ENCODE data around the gene CPEB1. TPM values are rescaled to one million over a fixed set of nuclear protein-coding genes. Genes with fewer than 3 reads are reported as not detected.

The CPEB1 gene
- total RNA-seq, 1 experiment from 2014 or later, result not detected

GRCh38 chr15:82554351-82554750 lies 92.8 kb downstream of the CPEB1 start:
- Histone ChIP-seq H3K4me2 (ENCODE audit: low read depth, low read length, poor library complexity, severe bottlenecking) (no peak overlapping the region), H3K4me3 (ENCODE audit: low read length) (no peak overlapping the region), H3K79me2 (ENCODE audit: low read length) (no peaks in the 10 kb centered on the region), H3K27ac (ENCODE audit: low read length) (no peak overlapping the region), H3K4me1 (ENCODE audit: low read length) (no peaks in the 10 kb centered on the region), H3K9me2 (replicated peaks; ENCODE audit: insufficient read depth, low read length) (no peaks in the 10 kb centered on the region), H4K20me1 (ENCODE audit: insufficient read depth, low read depth, low read length) (no peaks in the 10 kb centered on the region), H3K27me3 (ENCODE audit: low read length) (no peaks in the 10 kb centered on the region), H3K9me3 (ENCODE audit: low read length) (no peaks in the 10 kb centered on the region), H3K36me3 (ENCODE audit: insufficient read depth, low read length) (no peaks in the 10 kb centered on the region), H2AFZ (ENCODE audit: low read length) (no peak overlapping the region), H3K9ac (ENCODE audit: low read length) (no peak overlapping the region)
- no peak for DNase-seq

- H3K4me3 ChIP-seq (ENCODE audit: low read length), result no peak overlapping the region
- no peaks in the 10 kb centered on the region for H3K4me1 ChIP-seq (ENCODE audit: low read length)
- H3K9me2 ChIP-seq (replicated peaks; ENCODE audit: insufficient read depth, low read length), result no peaks in the 10 kb centered on the region
- H3K27ac ChIP-seq (ENCODE audit: low read length), result no peak overlapping the region
- H3K4me2 ChIP-seq (ENCODE audit: low read depth, low read length, poor library complexity, severe bottlenecking), result no peak overlapping the region
- no peaks in the 10 kb centered on the region for H3K27me3 ChIP-seq (ENCODE audit: low read length)
- no peak for DNase-seq
- H3K9me3 ChIP-seq (ENCODE audit: low read length), result no peaks in the 10 kb centered on the region
- H3K36me3 ChIP-seq (ENCODE audit: insufficient read depth, low read length), result no peaks in the 10 kb centered on the region
- no peak overlapping the region for H3K9ac ChIP-seq (ENCODE audit: low read length)
- H3K79me2 ChIP-seq (ENCODE audit: low read length), result no peaks in the 10 kb centered on the region
- H2AFZ ChIP-seq (ENCODE audit: low read length), result no peak overlapping the region
- H4K20me1 ChIP-seq (ENCODE audit: insufficient read depth, low read depth, low read length), result no peaks in the 10 kb centered on the region
Measured at GRCh38 chr15:82553846-82554245, 93.3 kb downstream of the CPEB1 start.

- H4K20me1 ChIP-seq (ENCODE audit: insufficient read depth, low read depth, low read length), result no peaks in the 10 kb centered on the region
- H3K79me2 ChIP-seq (ENCODE audit: low read length), result no peaks in the 10 kb centered on the region
- H2AFZ ChIP-seq (ENCODE audit: low read length), result no peak overlapping the region
- H3K36me3 ChIP-seq (ENCODE audit: insufficient read depth, low read length), result no peaks in the 10 kb centered on the region
- no peak overlapping the region for H3K9ac ChIP-seq (ENCODE audit: low read length)
- no peak overlapping the region for H3K4me3 ChIP-seq (ENCODE audit: low read length)
- H3K27me3 ChIP-seq (ENCODE audit: low read length), result no peaks in the 10 kb centered on the region
- H3K9me2 ChIP-seq (replicated peaks; ENCODE audit: insufficient read depth, low read length), result no peaks in the 10 kb centered on the region
- no peak overlapping the region for H3K4me2 ChIP-seq (ENCODE audit: low read depth, low read length, poor library complexity, severe bottlenecking)
- no peak overlapping the region for H3K27ac ChIP-seq (ENCODE audit: low read length)
- H3K4me1 ChIP-seq (ENCODE audit: low read length), result no peaks in the 10 kb centered on the region
- DNase-seq, result no peak
- H3K9me3 ChIP-seq (ENCODE audit: low read length), result no peaks in the 10 kb centered on the region
Measured at GRCh38 chr15:82552861-82553260, 94.3 kb downstream of the CPEB1 start.

GRCh38 chr15:82551646-82552247 lies 95.4 kb downstream of the CPEB1 start:
- H3K4me1 ChIP-seq (ENCODE audit: low read length), result no peaks in the 10 kb centered on the region
- no peak overlapping the region for H3K27ac ChIP-seq (ENCODE audit: low read length)
- no peaks in the 10 kb centered on the region for H3K79me2 ChIP-seq (ENCODE audit: low read length)
- no peaks in the 10 kb centered on the region for H3K27me3 ChIP-seq (ENCODE audit: low read length)
- no peaks in the 10 kb centered on the region for H3K9me3 ChIP-seq (ENCODE audit: low read length)
- no peak overlapping the region for H3K4me3 ChIP-seq (ENCODE audit: low read length)
- DNase-seq, result no peak
- H2AFZ ChIP-seq (ENCODE audit: low read length), result no peak overlapping the region
- no peaks in the 10 kb centered on the region for H4K20me1 ChIP-seq (ENCODE audit: insufficient read depth, low read depth, low read length)
- no peaks in the 10 kb centered on the region for H3K36me3 ChIP-seq (ENCODE audit: insufficient read depth, low read length)
- no peak overlapping the region for H3K4me2 ChIP-seq (ENCODE audit: low read depth, low read length, poor library complexity, severe bottlenecking)
- H3K9ac ChIP-seq (ENCODE audit: low read length), result no peak overlapping the region
- no peaks in the 10 kb centered on the region for H3K9me2 ChIP-seq (replicated peaks; ENCODE audit: insufficient read depth, low read length)

- Histone ChIP-seq H3K79me2 (ENCODE audit: low read length) (no peaks in the 10 kb centered on the region), H3K27ac (ENCODE audit: low read length) (no peak overlapping the region), H3K9ac (ENCODE audit: low read length) (no peak overlapping the region)
Measured at GRCh38 chr15:82549199-82549665, 97.9 kb downstream of the CPEB1 start.

GRCh38 chr15:82548700-82549099 lies 98.5 kb downstream of the CPEB1 start:
- Histone ChIP-seq H3K4me3 (ENCODE audit: low read length) (no peak overlapping the region), H3K9me3 (ENCODE audit: low read length) (no peaks in the 10 kb centered on the region), H3K27me3 (ENCODE audit: low read length) (no peaks in the 10 kb centered on the region), H2AFZ (ENCODE audit: low read length) (no peak overlapping the region), H3K4me1 (ENCODE audit: low read length) (no peaks in the 10 kb centered on the region), H3K9ac (ENCODE audit: low read length) (no peak overlapping the region), H4K20me1 (ENCODE audit: insufficient read depth, low read depth, low read length) (no peaks in the 10 kb centered on the region), H3K79me2 (ENCODE audit: low read length) (no peaks in the 10 kb centered on the region), H3K4me2 (ENCODE audit: low read depth, low read length, poor library complexity, severe bottlenecking) (no peak overlapping the region), H3K9me2 (replicated peaks; ENCODE audit: insufficient read depth, low read length) (no peaks in the 10 kb centered on the region), H3K36me3 (ENCODE audit: insufficient read depth, low read length) (no peaks in the 10 kb centered on the region), H3K27ac (ENCODE audit: low read length) (no peak overlapping the region)
- no peak for DNase-seq

More at GRCh38 chr15:82549199-82549665, 97.9 kb downstream of the CPEB1 start:
- no peaks in the 10 kb centered on the region for H3K9me3 ChIP-seq (ENCODE audit: low read length)
- no peaks in the 10 kb centered on the region for H4K20me1 ChIP-seq (ENCODE audit: insufficient read depth, low read depth, low read length)
- H3K36me3 ChIP-seq (ENCODE audit: insufficient read depth, low read length), result no peaks in the 10 kb centered on the region
- no peak overlapping the region for H3K4me2 ChIP-seq (ENCODE audit: low read depth, low read length, poor library complexity, severe bottlenecking)
- no peak overlapping the region for H2AFZ ChIP-seq (ENCODE audit: low read length)
- H3K27me3 ChIP-seq (ENCODE audit: low read length), result no peaks in the 10 kb centered on the region
- H3K4me3 ChIP-seq (ENCODE audit: low read length), result no peak overlapping the region
- no peak for DNase-seq
- H3K9me2 ChIP-seq (replicated peaks; ENCODE audit: insufficient read depth, low read length), result no peaks in the 10 kb centered on the region
- H3K4me1 ChIP-seq (ENCODE audit: low read length), result no peaks in the 10 kb centered on the region

- no peaks in the 10 kb centered on the region for H4K20me1 ChIP-seq (ENCODE audit: insufficient read depth, low read depth, low read length)
- no peak overlapping the region for H3K4me2 ChIP-seq (ENCODE audit: low read depth, low read length, poor library complexity, severe bottlenecking)
- H3K4me3 ChIP-seq (ENCODE audit: low read length), result no peak overlapping the region
- H3K9me3 ChIP-seq (ENCODE audit: low read length), result no peaks in the 10 kb centered on the region
- no peak overlapping the region for H2AFZ ChIP-seq (ENCODE audit: low read length)
- H3K79me2 ChIP-seq (ENCODE audit: low read length), result peaks cover 6% of the 10 kb centered on the region
- no peak overlapping the region for H3K9ac ChIP-seq (ENCODE audit: low read length)
- DNase-seq, result no peak
- H3K27me3 ChIP-seq (ENCODE audit: low read length), result no peaks in the 10 kb centered on the region
- H3K9me2 ChIP-seq (replicated peaks; ENCODE audit: insufficient read depth, low read length), result no peaks in the 10 kb centered on the region
- no peak overlapping the region for H3K27ac ChIP-seq (ENCODE audit: low read length)
- H3K4me1 ChIP-seq (ENCODE audit: low read length), result peaks cover 5% of the 10 kb centered on the region
- no peaks in the 10 kb centered on the region for H3K36me3 ChIP-seq (ENCODE audit: insufficient read depth, low read length)
Measured at GRCh38 chr15:82545478-82545877, 101.7 kb downstream of the CPEB1 start.

GRCh38 chr15:82545002-82545401 lies 102.2 kb downstream of the CPEB1 start:
- no peak for DNase-seq
- H3K79me2 ChIP-seq (ENCODE audit: low read length), result peaks cover 9% of the 10 kb centered on the region
- H3K4me1 ChIP-seq (ENCODE audit: low read length), result peaks cover 5% of the 10 kb centered on the region
- H3K9me2 ChIP-seq (replicated peaks; ENCODE audit: insufficient read depth, low read length), result no peaks in the 10 kb centered on the region
- no peaks in the 10 kb centered on the region for H3K27me3 ChIP-seq (ENCODE audit: low read length)
- H3K9me3 ChIP-seq (ENCODE audit: low read length), result no peaks in the 10 kb centered on the region
- peaks cover under 1% of the 10 kb centered on the region; the same call in 1 of the 2 replicates for H4K20me1 ChIP-seq (ENCODE audit: insufficient read depth, low read depth, low read length)
- no peak overlapping the region for H3K4me2 ChIP-seq (ENCODE audit: low read depth, low read length, poor library complexity, severe bottlenecking)
- no peak overlapping the region for H3K27ac ChIP-seq (ENCODE audit: low read length)
- no peak overlapping the region for H2AFZ ChIP-seq (ENCODE audit: low read length)
- no peak overlapping the region for H3K9ac ChIP-seq (ENCODE audit: low read length)
- H3K36me3 ChIP-seq (ENCODE audit: insufficient read depth, low read length), result no peaks in the 10 kb centered on the region
- H3K4me3 ChIP-seq (ENCODE audit: low read length), result no peak overlapping the region
